RWPE2 (cell line): ENCODE data around the gene MYLK2.
A peak's percentile ranks its signal among the peaks of the same experiment; 100 is the strongest.

Experiments used
- ATAC-seq: fragments of 200-7000 bp; cut with Tn5 transposase; 3 replicates; pipeline ENCODE4 v1.9.1; 2021; ENCODE audit warnings: low read depth
- DNase-seq: peaks from one replicate; pipeline ENCODE4 v3.0.0-alpha.2; 2020; ENCODE audit warnings: low spot score
- H3K27ac ChIP-seq: fragments of 450-650 bp; 2 replicates; pipeline ENCODE4 v1.5.1; 2017; ENCODE audit warnings: mild to moderate bottlenecking; ENCODE audit not compliant: poor library complexity, severe bottlenecking
- H3K27me3 ChIP-seq: fragments of 250-450 bp; sonication (Bioruptor Pico); 2 replicates; pipeline ENCODE4 v1.5.1; 2021; ENCODE audit warnings: mild to moderate bottlenecking, moderate library complexity; ENCODE audit not compliant: insufficient read depth, poor library complexity, severe bottlenecking
- H3K36me3 ChIP-seq: fragments of 250-450 bp; sonication (Bioruptor Pico); 2 replicates; pipeline ENCODE4 v1.5.1; 2020; ENCODE audit warnings: low read depth, mild to moderate bottlenecking, moderate library complexity
- H3K4me1 ChIP-seq: fragments of 250-450 bp; sonication (Bioruptor Pico); 2 replicates; pipeline ENCODE4 v1.5.1; 2021; ENCODE audit warnings: mild to moderate bottlenecking, moderate library complexity; ENCODE audit not compliant: insufficient read depth, poor library complexity, severe bottlenecking
- H3K4me3 ChIP-seq: fragments of 250-450 bp; sonication (Bioruptor Pico); 2 replicates; pipeline ENCODE4 v1.5.1; 2021; ENCODE audit warnings: mild to moderate bottlenecking, moderate library complexity; ENCODE audit not compliant: severe bottlenecking
- H3K9me3 ChIP-seq: fragments of 250-450 bp; sonication (Bioruptor Pico); 2 replicates; pipeline ENCODE4 v1.5.1; 2021; ENCODE audit warnings: mild to moderate bottlenecking, moderate library complexity; ENCODE audit not compliant: severe bottlenecking
- CTCF ChIP-seq: fragments of 450-650 bp; IDR thresholded peaks from one replicate; pipeline ENCODE4 v1.5.1; 2017; ENCODE audit warnings: mild to moderate bottlenecking, moderate library complexity; ENCODE audit not compliant: poor library complexity, severe bottlenecking

MYLK2 gene

DNA sequence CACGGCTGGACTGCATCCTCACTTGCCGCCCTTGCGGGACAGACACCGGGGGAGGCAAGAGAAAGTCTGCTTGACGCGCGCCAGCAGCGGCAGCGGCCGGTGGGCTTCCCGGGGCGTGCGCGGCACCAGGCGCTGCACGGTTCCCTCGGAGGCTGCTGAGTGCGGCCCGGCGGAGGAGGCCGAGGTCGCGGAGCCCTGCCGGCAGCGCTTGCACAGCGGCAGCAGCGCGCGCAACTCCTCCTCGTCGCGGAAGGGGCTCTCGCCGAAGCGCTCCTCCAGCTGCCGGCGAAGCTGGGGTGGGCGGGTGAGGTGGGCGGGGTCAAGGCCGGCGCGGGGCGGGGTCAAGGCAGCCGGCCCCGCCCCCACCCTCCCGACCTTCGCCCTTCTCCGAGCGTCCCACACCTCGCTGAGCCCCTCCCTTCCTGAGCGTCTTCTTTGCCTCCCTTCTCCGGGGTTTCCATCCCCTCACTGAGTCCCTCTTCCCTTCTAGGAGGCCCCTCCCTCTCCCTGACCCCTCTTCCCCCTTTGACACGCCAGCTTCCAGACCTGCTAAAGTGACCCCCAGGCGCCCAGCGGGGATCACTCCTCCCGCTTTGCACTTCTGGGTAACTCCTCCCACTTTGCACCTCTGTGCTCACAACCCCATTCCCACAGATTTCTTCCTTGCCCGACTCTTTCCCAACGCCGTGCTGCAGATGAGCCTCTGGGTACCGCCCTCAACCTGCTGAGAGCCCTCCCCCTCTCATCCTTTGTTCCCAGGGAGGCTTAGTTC, 42.4 kb downstream of the MYLK2 start:
- no peak for TF ChIP-seq CTCF
- peak; percentile 72 for ATAC-seq
- Histone ChIP-seq H3K27ac (no peak overlapping the region), H3K36me3 (no peaks in the 10 kb centered on the region), H3K27me3 (peaks cover 45% of the 10 kb centered on the region), H3K4me3 (peak overlapping the region; percentile 38), H3K9me3 (no peaks in the 10 kb centered on the region), H3K4me1 (no peaks in the 10 kb centered on the region)
- peak; percentile 92 for DNase-seq

DNA sequence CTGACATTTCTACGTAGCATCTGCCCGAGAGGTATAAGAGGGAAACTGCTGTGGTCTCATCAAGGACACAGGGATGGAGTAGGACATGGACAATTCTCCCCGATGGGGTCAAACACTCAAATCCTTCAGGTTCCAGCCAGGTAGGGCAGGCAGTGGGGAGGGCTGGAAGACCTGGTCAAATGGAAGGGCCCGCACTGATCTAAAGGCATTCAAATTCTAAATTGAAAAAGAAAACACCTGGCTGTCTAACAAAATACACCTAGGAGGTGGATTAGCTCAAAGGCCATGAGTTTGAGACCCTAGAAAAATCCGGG, 43.0 kb downstream of the MYLK2 start:
- H3K9me3 ChIP-seq = no peaks in the 10 kb centered on the region
- no peak for TF ChIP-seq CTCF
- H3K27ac ChIP-seq = no peak overlapping the region
- H3K4me1 ChIP-seq = no peaks in the 10 kb centered on the region
- DNase-seq = peak; percentile 63
- no peaks in the 10 kb centered on the region for H3K36me3 ChIP-seq
- no peak overlapping the region for H3K4me3 ChIP-seq
- ATAC-seq = no peak
- peaks cover 45% of the 10 kb centered on the region for H3K27me3 ChIP-seq

GRCh38 chr20:31862506-31862905, 43.4 kb downstream of the MYLK2 start:
- DNase-seq = peak; percentile 74
- Histone ChIP-seq H3K9me3 (no peaks in the 10 kb centered on the region), H3K27me3 (peaks cover 43% of the 10 kb centered on the region), H3K4me1 (no peaks in the 10 kb centered on the region), H3K27ac (no peak overlapping the region), H3K36me3 (no peaks in the 10 kb centered on the region), H3K4me3 (no peak overlapping the region)
- TF ChIP-seq CTCF = no peak
- ATAC-seq = no peak

- no peak for ATAC-seq
- no peak for TF ChIP-seq CTCF
- no peaks in the 10 kb centered on the region for H3K4me1 ChIP-seq
- H3K9me3 ChIP-seq = no peaks in the 10 kb centered on the region
- H3K27ac ChIP-seq = no peak overlapping the region
- H3K36me3 ChIP-seq = no peaks in the 10 kb centered on the region
- DNase-seq = peak; percentile 65
- H3K4me3 ChIP-seq = no peak overlapping the region
- peaks cover 35% of the 10 kb centered on the region for H3K27me3 ChIP-seq
Measured at GRCh38 chr20:31863296-31864085, 44.3 kb downstream of the MYLK2 start.
